GM12875 (cell line): ENCODE data around the gene TTLL10.

Source experiments
- H3K4me3 ChIP-seq: one replicate; pipeline ENCODE4 v1.5.1; 2011; ENCODE audit warnings: low read depth, low read length, control low read depth
- TF ChIP-seq, protein P1 (sequence below): IDR thresholded peaks from 2 replicates; pipeline ENCODE4 v1.5.1; 2011; ENCODE audit warnings: low read depth, mild to moderate bottlenecking, control low read depth, inconsistent platforms, low read length, moderate library complexity, borderline replicate concordance; ENCODE audit not compliant: insufficient read depth

TTLL10 gene

GRCh38 chr1:1206966-1207531 lies 33.4 kb downstream of the TTLL10 start:
- H3K4me3 ChIP-seq = no peak overlapping the region
- TF ChIP-seq, protein P1, sequence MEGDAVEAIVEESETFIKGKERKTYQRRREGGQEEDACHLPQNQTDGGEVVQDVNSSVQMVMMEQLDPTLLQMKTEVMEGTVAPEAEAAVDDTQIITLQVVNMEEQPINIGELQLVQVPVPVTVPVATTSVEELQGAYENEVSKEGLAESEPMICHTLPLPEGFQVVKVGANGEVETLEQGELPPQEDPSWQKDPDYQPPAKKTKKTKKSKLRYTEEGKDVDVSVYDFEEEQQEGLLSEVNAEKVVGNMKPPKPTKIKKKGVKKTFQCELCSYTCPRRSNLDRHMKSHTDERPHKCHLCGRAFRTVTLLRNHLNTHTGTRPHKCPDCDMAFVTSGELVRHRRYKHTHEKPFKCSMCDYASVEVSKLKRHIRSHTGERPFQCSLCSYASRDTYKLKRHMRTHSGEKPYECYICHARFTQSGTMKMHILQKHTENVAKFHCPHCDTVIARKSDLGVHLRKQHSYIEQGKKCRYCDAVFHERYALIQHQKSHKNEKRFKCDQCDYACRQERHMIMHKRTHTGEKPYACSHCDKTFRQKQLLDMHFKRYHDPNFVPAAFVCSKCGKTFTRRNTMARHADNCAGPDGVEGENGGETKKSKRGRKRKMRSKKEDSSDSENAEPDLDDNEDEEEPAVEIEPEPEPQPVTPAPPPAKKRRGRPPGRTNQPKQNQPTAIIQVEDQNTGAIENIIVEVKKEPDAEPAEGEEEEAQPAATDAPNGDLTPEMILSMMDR = peak; percentile 7; the same call in 1 of the 2 replicates

DNA sequence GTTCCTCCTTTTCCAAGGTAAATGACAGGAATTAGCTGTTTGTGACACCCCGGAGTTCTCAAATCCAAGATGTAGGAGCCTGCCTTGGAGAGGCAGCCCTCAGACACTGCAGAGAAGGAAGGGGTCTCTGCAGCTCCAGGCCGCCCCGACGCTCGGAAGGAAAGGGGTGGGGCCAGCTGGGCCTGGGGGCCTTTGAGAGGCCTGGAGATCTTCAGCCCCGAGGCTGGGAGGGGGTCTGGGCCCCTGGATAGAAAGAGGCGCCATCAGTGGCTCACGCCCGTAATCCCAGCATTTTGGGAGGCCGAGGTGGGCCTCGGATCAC lies 33.9 kb downstream of the TTLL10 start:
- TF ChIP-seq, protein P1 = no peak
- no peak overlapping the region for H3K4me3 ChIP-seq

GRCh38 chr1:1208713-1209433 lies 35.2 kb downstream of the TTLL10 start:
- TF ChIP-seq, protein P1 = no peak
- no peak overlapping the region for H3K4me3 ChIP-seq

DNA sequence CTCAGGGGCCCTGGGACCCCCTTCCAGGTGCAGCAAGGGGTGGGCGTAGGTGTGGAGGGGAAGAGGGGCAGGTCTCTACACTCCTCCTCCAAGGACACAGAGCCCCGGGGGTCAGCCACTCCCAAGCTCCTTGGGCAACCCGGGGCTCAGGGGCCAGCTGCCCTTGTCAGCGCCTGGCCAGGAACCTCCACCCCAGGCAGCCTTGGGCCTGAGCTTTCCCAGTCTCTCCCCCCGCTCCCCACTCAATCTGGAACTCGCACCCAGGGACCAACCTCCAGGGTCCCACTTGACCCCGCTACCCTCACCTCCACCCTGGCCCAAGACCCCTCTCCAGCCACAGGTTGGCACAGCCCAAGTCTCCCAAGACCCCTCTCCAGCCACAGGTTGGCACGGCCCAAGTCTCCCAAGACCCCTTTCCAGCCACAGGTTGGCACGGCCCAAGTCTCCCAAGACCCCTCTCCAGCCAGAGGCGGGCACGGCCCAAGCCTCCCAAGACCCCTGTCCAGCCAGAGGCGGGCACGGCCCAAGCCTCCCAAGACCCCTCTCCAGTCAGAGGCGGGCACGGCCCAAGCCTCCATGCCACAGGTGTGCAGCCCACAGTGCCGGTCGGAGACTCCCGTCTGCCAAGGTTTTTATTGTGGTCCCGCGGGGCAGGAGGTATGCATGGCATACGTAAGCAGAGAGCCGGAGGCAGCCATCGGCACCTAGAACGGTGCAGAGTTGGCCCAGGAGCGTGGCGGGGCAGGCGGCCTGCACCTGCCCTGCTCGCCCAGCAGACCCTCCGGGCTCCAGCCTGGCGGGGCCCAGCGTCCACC lies 37.3 kb downstream of the TTLL10 start:
- TF ChIP-seq, protein P1 = no peak
- H3K4me3 ChIP-seq = no peak overlapping the region

DNA sequence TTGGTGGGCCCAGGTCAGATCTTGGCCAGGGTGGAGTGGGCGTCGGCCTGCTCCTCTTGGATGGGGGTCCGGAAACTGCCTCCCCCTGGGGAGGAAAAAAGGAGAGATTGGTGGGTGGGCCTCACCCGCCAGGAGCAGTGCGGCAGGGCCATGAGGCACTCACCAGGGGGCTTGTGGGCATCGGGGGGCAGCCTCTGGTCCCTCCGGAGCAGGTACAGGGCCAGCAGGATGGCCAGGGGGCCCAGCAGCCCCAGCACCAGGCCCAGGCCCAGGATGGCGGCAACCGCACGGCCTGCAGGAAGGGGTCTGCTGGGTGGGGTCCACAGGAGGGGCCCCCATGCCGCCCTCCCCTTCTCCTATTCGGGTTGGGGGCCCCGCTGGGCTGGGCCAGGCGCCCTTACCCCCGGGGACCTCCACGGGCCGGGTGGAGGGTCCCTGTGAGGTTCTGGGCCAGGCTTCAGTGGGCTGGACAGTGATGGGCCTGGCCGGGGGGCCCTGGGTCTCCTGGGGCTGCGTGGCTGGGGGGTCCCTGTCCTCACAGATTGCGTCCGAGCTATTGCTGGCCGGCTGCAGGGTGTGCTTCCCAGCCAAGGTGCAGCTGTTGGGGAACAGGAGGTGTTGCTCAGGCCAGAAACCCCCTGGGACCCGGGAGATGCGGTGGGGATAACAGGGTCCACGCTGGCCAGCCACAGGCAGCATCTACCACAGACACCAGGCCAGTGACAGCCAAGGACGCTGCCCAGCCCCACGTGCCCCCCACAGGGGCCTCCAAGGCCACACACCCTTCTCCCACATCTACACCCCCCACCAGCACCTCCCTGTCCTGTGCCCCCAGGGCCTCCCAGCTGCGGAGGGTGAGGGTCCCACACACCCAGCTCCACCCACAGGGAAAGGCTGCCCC lies 38.1 kb downstream of the TTLL10 start:
- TF ChIP-seq, protein P1 = no peak
- H3K4me3 ChIP-seq = peak overlapping the region; percentile 5

GRCh38 chr1:1212780-1213344 lies 39.2 kb downstream of the TTLL10 start:
- H3K4me3 ChIP-seq = peak overlapping the region; percentile 31
- TF ChIP-seq, protein P1 = no peak
